ENCODE results near the gene NCOA1.

DNA sequence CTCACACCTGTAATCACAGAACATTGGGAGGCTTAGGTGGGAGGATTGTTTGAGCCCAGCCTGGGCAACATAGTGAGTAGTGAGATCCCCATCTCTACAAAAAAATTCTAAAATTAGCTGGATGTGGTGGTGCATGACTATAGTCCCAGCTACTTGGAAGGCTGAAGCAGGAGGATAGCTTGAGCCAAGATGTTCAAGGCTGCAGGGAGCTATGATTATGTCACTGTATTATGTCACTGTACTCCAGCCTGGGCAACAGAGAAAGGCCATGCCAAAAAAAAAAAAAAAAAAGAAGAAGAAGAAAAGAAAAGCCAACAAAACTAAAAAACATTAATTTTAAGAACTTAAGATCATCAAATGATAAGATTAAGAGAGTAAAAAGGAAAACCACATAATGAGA is 17.4 kb upstream of the NCOA1 start:
- TF ChIP-seq SMC3 (IDR thresholded peaks at IDR 0.05; ENCODE audit: low read depth, low read length) (no peak), POLR2A (IDR thresholded peaks at IDR 0.05; ENCODE audit: low read depth, low read length) (no peak), CEBPB (IDR thresholded peaks at IDR 0.05; ENCODE audit: low read depth, low read length) (no peak), BHLHE40 (IDR thresholded peaks at IDR 0.05; ENCODE audit: low read depth, low read length) (no peak), RAD21 (IDR thresholded peaks at IDR 0.05; ENCODE audit: low read length) (no peak), MAZ (IDR thresholded peaks at IDR 0.05; ENCODE audit: borderline replicate concordance, low read depth, low read length) (no peak), CHD1 (IDR thresholded peaks at IDR 0.05; ENCODE audit: low read depth, low read length) (no peak), MAFK (IDR thresholded peaks at IDR 0.05; ENCODE audit: low read depth, low read length) (no peak), RFX5 (IDR thresholded peaks at IDR 0.05; ENCODE audit: low read depth, low read length) (no peak), RCOR1 (IDR thresholded peaks at IDR 0.05; ENCODE audit: insufficient replicate concordance, low read length) (no peak), ELK1 (IDR thresholded peaks at IDR 0.05; ENCODE audit: borderline replicate concordance, low read depth, low read length) (no peak)
- TF ChIP-seq, protein P1, sequence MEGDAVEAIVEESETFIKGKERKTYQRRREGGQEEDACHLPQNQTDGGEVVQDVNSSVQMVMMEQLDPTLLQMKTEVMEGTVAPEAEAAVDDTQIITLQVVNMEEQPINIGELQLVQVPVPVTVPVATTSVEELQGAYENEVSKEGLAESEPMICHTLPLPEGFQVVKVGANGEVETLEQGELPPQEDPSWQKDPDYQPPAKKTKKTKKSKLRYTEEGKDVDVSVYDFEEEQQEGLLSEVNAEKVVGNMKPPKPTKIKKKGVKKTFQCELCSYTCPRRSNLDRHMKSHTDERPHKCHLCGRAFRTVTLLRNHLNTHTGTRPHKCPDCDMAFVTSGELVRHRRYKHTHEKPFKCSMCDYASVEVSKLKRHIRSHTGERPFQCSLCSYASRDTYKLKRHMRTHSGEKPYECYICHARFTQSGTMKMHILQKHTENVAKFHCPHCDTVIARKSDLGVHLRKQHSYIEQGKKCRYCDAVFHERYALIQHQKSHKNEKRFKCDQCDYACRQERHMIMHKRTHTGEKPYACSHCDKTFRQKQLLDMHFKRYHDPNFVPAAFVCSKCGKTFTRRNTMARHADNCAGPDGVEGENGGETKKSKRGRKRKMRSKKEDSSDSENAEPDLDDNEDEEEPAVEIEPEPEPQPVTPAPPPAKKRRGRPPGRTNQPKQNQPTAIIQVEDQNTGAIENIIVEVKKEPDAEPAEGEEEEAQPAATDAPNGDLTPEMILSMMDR (conservative IDR thresholded peaks at IDR 0.05; ENCODE audit: low read depth, low read length), result no peak

Data from IMR-90 (cell line).